A673 (cell line): ENCODE measurements around the gene CYB5A. TPM values are rescaled to one million over a fixed set of nuclear protein-coding genes. Genes with fewer than 3 reads are reported as not detected.

Experiments used
- BruUV-seq: library from RNA; stranded (reverse); fragments of 400-500 nt; replicated peaks from 2 replicates; lab custom pipeline; 2021; lab: Mats Ljungman, UMichigan
- CTCF ChIA-PET: fragments of 300-600 bp; sonication (Branson Sonifier 250); formaldehyde crosslinking; loops from one replicate; lab custom pipeline; 2022; ENCODE audit warnings: antibody characterized with exemption; lab: Charles Lee
- POLR2A ChIA-PET: fragments of 300-600 bp; sonication (Branson Sonifier 250); formaldehyde crosslinking; loops from one replicate; lab custom pipeline; 2022; ENCODE audit warnings: antibody characterized with exemption; ENCODE audit not compliant: low non-redundant PET; lab: Charles Lee
- DNase-seq: peaks from one replicate; pipeline ENCODE4 v3.0.0-alpha.2; 2015; ENCODE audit warnings: low spot score
- H3K27ac ChIP-seq: fragments of 200-600 bp; sonication (generic); 2 replicates; pipeline ENCODE4 v1.5.1; 2016; ENCODE audit warnings: mixed run types, low read depth, mild to moderate bottlenecking, mixed read lengths, antibody characterized with exemption, low read length; ENCODE audit not compliant: poor library complexity, severe bottlenecking
- H3K27me3 ChIP-seq: fragments of 200-600 bp; sonication (generic); replicated peaks from 2 replicates; pipeline ENCODE4 v1.6.1; 2017; ENCODE audit warnings: mixed run types, low read depth, mild to moderate bottlenecking, mixed read lengths, antibody characterized with exemption, low read length; ENCODE audit not compliant: insufficient read depth, poor library complexity
- H3K36me3 ChIP-seq: fragments of 200-600 bp; sonication (generic); 2 replicates; pipeline ENCODE4 v1.6.1; 2016; ENCODE audit warnings: mixed run types, mild to moderate bottlenecking, mixed read lengths, antibody characterized with exemption, low read length; ENCODE audit not compliant: insufficient read depth, poor library complexity, severe bottlenecking
- H3K4me1 ChIP-seq: fragments of 200-600 bp; sonication (generic); 2 replicates; pipeline ENCODE4 v1.6.1; 2017; ENCODE audit warnings: mixed run types, mild to moderate bottlenecking, mixed read lengths, antibody characterized with exemption, low read length; ENCODE audit not compliant: insufficient read depth, poor library complexity, severe bottlenecking
- H3K4me3 ChIP-seq: fragments of 200-600 bp; sonication (generic); 2 replicates; pipeline ENCODE4 v1.5.1; 2016; ENCODE audit warnings: low read depth, mixed run types, mild to moderate bottlenecking, mixed read lengths, low read length; ENCODE audit not compliant: poor library complexity, severe bottlenecking
- H3K9me3 ChIP-seq: fragments of 200-600 bp; sonication (generic); 2 replicates; pipeline ENCODE4 v1.6.1; 2016; ENCODE audit warnings: mixed run types, low read depth, mild to moderate bottlenecking, mixed read lengths, antibody characterized with exemption, low read length; ENCODE audit not compliant: poor library complexity, severe bottlenecking
- EZH2 ChIP-seq: fragments of 200-600 bp; sonication (generic); IDR thresholded peaks from 2 replicates; pipeline ENCODE4 v1.6.1; 2017; ENCODE audit warnings: borderline replicate concordance, low read depth, mild to moderate bottlenecking, mixed read lengths, antibody characterized with exemption, low read length; ENCODE audit not compliant: poor library complexity, severe bottlenecking
- intact Hi-C: fragments of 100-400 bp; cut with micrococcal nuclease; formaldehyde crosslinking; loops from one replicate; pipeline ENCODE4 v1.10.0; 2022; ENCODE audit not compliant: unreplicated experiment
- total RNA-seq: library from RNA; stranded (reverse); gene quantifications from 2 replicates; pipeline ENCODE4 v1.2.3, GENCODE V29; 2021
- TF ChIP-seq, protein P1 (sequence below): fragments of 300-800, 200-600 bp; sonication (generic); conservative IDR thresholded peaks from 2 replicates; pipeline ENCODE4 v1.5.1; 2017; ENCODE audit warnings: low read depth, mild to moderate bottlenecking, antibody characterized with exemption, low read length, moderate library complexity, mixed read lengths

CYB5A gene
- total RNA-seq, 1 experiment from 2014 or later: 38.7 TPM

DNA sequence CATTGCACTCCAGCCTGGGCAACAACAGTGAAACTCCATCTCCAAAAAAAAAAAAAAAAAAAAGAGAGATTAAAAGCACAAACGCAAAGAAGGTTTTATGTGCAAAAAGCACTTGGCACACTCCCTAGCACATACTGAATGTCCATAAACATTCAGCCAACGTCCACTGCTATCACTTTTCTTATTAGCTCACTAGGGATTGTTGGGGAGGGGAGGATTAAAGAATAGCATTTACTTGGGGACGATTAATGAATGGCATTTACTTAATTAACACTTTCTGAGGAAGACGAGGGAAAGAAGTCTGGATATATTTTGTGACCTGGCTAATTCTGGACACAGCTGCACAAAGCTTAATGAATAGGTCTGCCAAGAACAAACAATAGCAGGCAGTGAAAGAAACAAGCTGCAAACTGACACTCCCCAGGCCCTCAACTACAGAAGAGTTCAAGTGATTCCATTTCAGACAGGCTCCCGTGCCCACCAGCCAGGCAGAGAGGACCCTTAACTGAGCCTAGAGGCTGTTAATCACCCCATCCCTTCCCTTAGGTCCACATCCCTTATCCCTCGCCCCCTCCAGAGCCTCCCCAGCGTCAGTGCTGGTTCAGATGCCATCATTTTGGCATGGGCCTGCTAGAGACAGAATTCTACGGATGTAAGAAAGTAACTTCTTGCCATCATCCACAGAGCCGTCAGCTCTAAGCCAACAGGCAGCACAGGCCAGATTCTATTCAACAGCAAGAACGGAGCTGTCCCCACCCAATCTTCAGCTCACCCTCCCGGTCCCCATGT is 7.4 kb downstream of the CYB5A start:
- intact Hi-C loops: no loop called here
- no peak overlapping the region for H3K4me3 ChIP-seq
- no peaks in the 10 kb centered on the region for H3K36me3 ChIP-seq
- no peaks in the 10 kb centered on the region for H3K27me3 ChIP-seq
- no peaks in the 10 kb centered on the region for H3K9me3 ChIP-seq
- POLR2A ChIA-PET: no interaction called here
- no peaks in the 10 kb centered on the region for H3K4me1 ChIP-seq
- TF ChIP-seq, protein P1, sequence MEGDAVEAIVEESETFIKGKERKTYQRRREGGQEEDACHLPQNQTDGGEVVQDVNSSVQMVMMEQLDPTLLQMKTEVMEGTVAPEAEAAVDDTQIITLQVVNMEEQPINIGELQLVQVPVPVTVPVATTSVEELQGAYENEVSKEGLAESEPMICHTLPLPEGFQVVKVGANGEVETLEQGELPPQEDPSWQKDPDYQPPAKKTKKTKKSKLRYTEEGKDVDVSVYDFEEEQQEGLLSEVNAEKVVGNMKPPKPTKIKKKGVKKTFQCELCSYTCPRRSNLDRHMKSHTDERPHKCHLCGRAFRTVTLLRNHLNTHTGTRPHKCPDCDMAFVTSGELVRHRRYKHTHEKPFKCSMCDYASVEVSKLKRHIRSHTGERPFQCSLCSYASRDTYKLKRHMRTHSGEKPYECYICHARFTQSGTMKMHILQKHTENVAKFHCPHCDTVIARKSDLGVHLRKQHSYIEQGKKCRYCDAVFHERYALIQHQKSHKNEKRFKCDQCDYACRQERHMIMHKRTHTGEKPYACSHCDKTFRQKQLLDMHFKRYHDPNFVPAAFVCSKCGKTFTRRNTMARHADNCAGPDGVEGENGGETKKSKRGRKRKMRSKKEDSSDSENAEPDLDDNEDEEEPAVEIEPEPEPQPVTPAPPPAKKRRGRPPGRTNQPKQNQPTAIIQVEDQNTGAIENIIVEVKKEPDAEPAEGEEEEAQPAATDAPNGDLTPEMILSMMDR: no peak
- no peak for TF ChIP-seq EZH2
- CTCF ChIA-PET: no interaction called here
- no peak for DNase-seq
- no peak overlapping the region for H3K27ac ChIP-seq
- no TSS peak for BruUV-seq

DNA sequence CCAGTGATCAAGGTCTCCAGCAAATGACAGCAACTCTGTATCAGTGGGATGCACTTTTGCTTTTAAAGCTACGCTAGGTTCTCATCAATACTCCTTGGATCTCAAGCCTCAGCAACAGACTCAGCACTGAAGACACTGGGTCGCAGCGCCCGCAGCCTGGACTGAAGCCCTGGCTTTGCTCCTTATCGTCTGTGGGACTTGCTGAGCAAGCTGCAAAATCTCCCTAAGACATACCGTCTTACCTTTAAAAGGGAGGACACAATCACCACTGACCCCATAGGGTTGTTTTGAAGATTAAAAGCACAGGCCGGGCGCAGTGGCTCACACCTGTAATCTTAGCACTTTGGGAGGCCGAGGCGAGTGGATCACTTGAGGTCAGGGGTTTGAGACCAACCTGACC is 8.1 kb downstream of the CYB5A start:
- TF ChIP-seq, protein P1: no peak
- TF ChIP-seq EZH2: no peak
- H3K27me3 ChIP-seq: no peaks in the 10 kb centered on the region
- H3K9me3 ChIP-seq: no peaks in the 10 kb centered on the region
- intact Hi-C loops: no loop called here
- H3K36me3 ChIP-seq: no peaks in the 10 kb centered on the region
- DNase-seq: no peak
- no peak overlapping the region for H3K27ac ChIP-seq
- H3K4me3 ChIP-seq: no peak overlapping the region
- ChIA-PET POLR2A (no interaction called here), CTCF (no interaction called here)
- H3K4me1 ChIP-seq: no peaks in the 10 kb centered on the region
- BruUV-seq: no TSS peak

DNA sequence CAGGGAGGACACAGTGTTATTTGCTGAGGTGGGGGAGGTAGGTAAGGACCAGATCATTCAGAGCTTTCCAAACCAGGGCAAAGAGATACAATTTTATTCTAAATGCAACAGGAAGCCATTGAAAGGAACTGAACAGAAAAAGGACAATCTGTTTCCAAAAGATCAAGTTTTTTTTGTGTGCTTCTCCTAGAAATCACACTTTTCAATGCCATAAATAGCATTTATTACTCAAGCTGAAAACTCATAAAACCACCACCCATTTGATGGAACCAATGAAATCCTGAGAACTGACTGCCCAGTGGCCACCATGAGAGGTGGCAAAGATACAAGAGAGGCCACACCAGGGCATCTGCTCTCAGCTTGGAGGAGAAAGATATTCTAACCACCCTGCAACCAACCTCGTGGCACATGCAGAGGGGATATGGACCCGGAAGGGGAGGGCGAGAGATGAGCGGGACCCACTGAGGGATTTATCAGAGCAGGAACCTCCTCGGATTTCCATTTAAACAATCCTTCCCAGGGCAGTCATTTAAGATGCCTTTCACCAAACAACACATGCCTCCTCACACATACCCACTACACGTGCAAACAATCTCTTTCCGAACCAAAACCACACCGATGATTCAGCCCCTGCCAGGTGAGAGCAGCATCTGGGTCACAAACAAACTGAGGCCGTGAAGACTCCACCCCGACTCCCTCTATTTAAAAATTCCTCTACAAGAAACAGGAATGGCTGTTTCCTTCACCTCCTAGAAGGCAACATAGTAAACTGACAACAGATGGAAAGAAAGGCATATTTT is 8.8 kb downstream of the CYB5A start:
- no peaks in the 10 kb centered on the region for H3K27me3 ChIP-seq
- intact Hi-C loops: no loop called here
- no peak overlapping the region for H3K4me3 ChIP-seq
- ChIA-PET POLR2A (no interaction called here), CTCF (no interaction called here)
- H3K4me1 ChIP-seq: peaks cover 4% of the 10 kb centered on the region
- TF ChIP-seq, protein P1: no peak
- TF ChIP-seq EZH2: no peak
- DNase-seq: no peak
- H3K36me3 ChIP-seq: no peaks in the 10 kb centered on the region
- BruUV-seq: no TSS peak
- H3K9me3 ChIP-seq: no peaks in the 10 kb centered on the region
- H3K27ac ChIP-seq: no peak overlapping the region
